Epithelial cell of proximal tubule (primary cell): ENCODE results near the gene TBL3. TPM values are rescaled to one million over a fixed set of nuclear protein-coding genes. Genes with fewer than 3 reads are reported as not detected.
"Not testable (repeated sequence)": the region's sequence is repeated elsewhere in the genome, so short reads cannot be mapped to it uniquely, and the experiment has no call there.

Experiments
- DNase-seq: peaks from one replicate; pipeline ENCODE4 v3.0.0-alpha.2; 2011; ENCODE audit warnings: low read depth
- H3K4me3 ChIP-seq: 2 replicates; pipeline ENCODE4 v1.5.1; 2011; ENCODE audit warnings: low read depth, mild to moderate bottlenecking, low read length
- CTCF ChIP-seq: conservative IDR thresholded peaks from 2 replicates; pipeline ENCODE4 v1.5.1; 2012; ENCODE audit warnings: low read depth, mild to moderate bottlenecking, low read length
- total RNA-seq: library from RNA; depleted of rRNA; stranded (reverse); fragments of >200 nt; gene quantifications from 2 replicates; pipeline ENCODE4 v1.2.3, GENCODE V29; 2015

Gene TBL3
- total RNA-seq, 1 donor from 2014 or later = 127 TPM

GRCh38 chr16:1950559-1950958 lies 21.3 kb upstream of the TBL3 start:
- no peak overlapping the region for H3K4me3 ChIP-seq
- TF ChIP-seq CTCF = no peak
- DNase-seq = no peak

- no peak for TF ChIP-seq CTCF
- no peak overlapping the region for H3K4me3 ChIP-seq
- DNase-seq = no peak
These were observed 18.1 kb upstream of the TBL3 start for GRCh38 chr16:1953734-1954133.

GRCh38 chr16:1957434-1958142 lies 14.3 kb upstream of the TBL3 start:
- not testable (repeated sequence) for DNase-seq, H3K4me3 ChIP-seq

GRCh38 chr16:1958143-1958491 lies 13.7 kb upstream of the TBL3 start:
- not testable (repeated sequence) for DNase-seq, H3K4me3 ChIP-seq

- DNase-seq = no peak
- no peak for TF ChIP-seq CTCF
- peak overlapping the region; percentile 96 for H3K4me3 ChIP-seq
These were observed 13.1 kb upstream of the TBL3 start for GRCh38 chr16:1958715-1959268.

- DNase-seq = no peak
- TF ChIP-seq CTCF = peak; percentile 67
- peak within 1 kb of the TSS; percentile 96 for H3K4me3 ChIP-seq
These were observed 12.4 kb upstream of the TBL3 start, which contains the start of gene NDUFB10 for GRCh38 chr16:1959269-1960039. TSS of gene NDUFB10 (plus strand) at chr16:1959538. CDS start at chr16:1959625, 87 bp downstream.

- TF ChIP-seq CTCF = no peak
- DNase-seq = no peak
- peak overlapping the region; percentile 96 for H3K4me3 ChIP-seq
These were observed 10.9 kb upstream of the TBL3 start for GRCh38 chr16:1960665-1961630.
